GM12878 (cell line): Measurements from ENCODE around the gene ABCA9. TPM values are rescaled to one million over a fixed set of nuclear protein-coding genes. Genes with fewer than 3 reads are reported as not detected.

Experiments used
- ATAC-seq: fragments of 200-7000 bp; cut with Tn5 transposase; 3 replicates; pipeline ENCODE4 v1.9.1; 2020; ENCODE audit warnings: mild to moderate bottlenecking, moderate library complexity
- BruUV-seq: library from RNA; stranded (reverse); fragments of 400-500 nt; replicated peaks from 2 replicates; lab custom pipeline; 2021; lab: Mats Ljungman, UMichigan
- CTCF ChIA-PET: fragments of 300-600 bp; sonication (Branson Sonifier 250); formaldehyde crosslinking; extraction: SDS; loops from one replicate; lab custom pipeline; 2021; ENCODE audit warnings: inconsistent platforms; lab: Yijun Ruan, JAX
- POLR2A ChIA-PET: fragments of 350-600 bp; formaldehyde crosslinking; extraction: SDS; loops from one replicate; lab custom pipeline; 2021; ENCODE audit warnings: inconsistent platforms; lab: Charles Lee
- RAD21 ChIA-PET: fragments of 300-600 bp; sonication (Branson Sonifier 250); formaldehyde crosslinking; loops from one replicate; lab custom pipeline; 2023; ENCODE audit warnings: antibody characterized with exemption; ENCODE audit not compliant: unreplicated experiment; lab: Charles Lee
- SMC1A ChIA-PET: fragments of 300-600 bp; sonication (Branson Sonifier 250); formaldehyde crosslinking; loops from one replicate; lab custom pipeline; 2023; ENCODE audit not compliant: unreplicated experiment, uncharacterized antibody; lab: Charles Lee
- DNase-seq: peaks from one replicate; pipeline ENCODE4 v3.0.0-alpha.2; 2011; ENCODE audit warnings: low read depth, low spot score
- FAIRE-seq: peaks from 3 replicates; lab custom pipeline; 2011; peaks lifted over from hg19 to GRCh38; lab: Jason Lieb, UNC
- H2AFZ ChIP-seq: 2 replicates; pipeline ENCODE4 v1.6.0; 2011; ENCODE audit warnings: low read depth, low read length, control low read depth; ENCODE audit not compliant: control insufficient read depth
- H3K27ac ChIP-seq: 2 replicates; pipeline ENCODE4 v1.5.1; 2011; ENCODE audit warnings: control low read depth; ENCODE audit not compliant: control insufficient read depth, insufficient read depth
- H3K27me3 ChIP-seq, 2 experiments: replicated peaks in 1 of 2; 2 replicates each; pipeline versions ENCODE4 v1.6.0 to v1.6.1; 2011; ENCODE audit warnings: low read length in 1 of 2; ENCODE audit not compliant: control insufficient read depth in 2 of 2, insufficient read depth in 2 of 2
- H3K36me3 ChIP-seq, 2 experiments: 2 replicates each; pipeline ENCODE4 v1.5.1; 2011; ENCODE audit warnings: low read length in 1 of 2; ENCODE audit not compliant: control insufficient read depth in 2 of 2, insufficient read depth in 2 of 2
- H3K4me1 ChIP-seq: 2 replicates; pipeline ENCODE4 v1.6.1; 2011; ENCODE audit warnings: mild to moderate bottlenecking, low read length, moderate library complexity, mixed read lengths; ENCODE audit not compliant: control insufficient read depth, insufficient read depth
- H3K4me2 ChIP-seq: 2 replicates; pipeline ENCODE4 v1.6.0; 2011; ENCODE audit warnings: control low read depth; ENCODE audit not compliant: control insufficient read depth, insufficient read depth
- H3K4me3 ChIP-seq: fragments of 200-600 bp; sonication (generic); 2 replicates; pipeline ENCODE4 v1.5.1; 2016
- H3K79me2 ChIP-seq: 2 replicates; pipeline ENCODE4 v1.6.0; 2011; ENCODE audit warnings: low read length; ENCODE audit not compliant: control insufficient read depth, insufficient read depth
- H3K9ac ChIP-seq: 2 replicates; pipeline ENCODE4 v1.8.0; 2011; ENCODE audit warnings: low read length, control low read depth, mixed read lengths; ENCODE audit not compliant: control insufficient read depth, insufficient read depth
- H3K9me3 ChIP-seq: replicated peaks from 3 replicates; pipeline ENCODE4 v1.5.1; 2011; ENCODE audit warnings: mild to moderate bottlenecking, low read length; ENCODE audit not compliant: control insufficient read depth, insufficient read depth
- H4K20me1 ChIP-seq: 2 replicates; pipeline ENCODE4 v1.6.0; 2011; ENCODE audit not compliant: control insufficient read depth, insufficient read depth
- CBFB ChIP-seq: IDR thresholded peaks from 2 replicates; pipeline ENCODE4 v1.6.1; 2016; ENCODE audit warnings: antibody characterized with exemption, low read depth
- EP300 ChIP-seq, 2 experiments: fragments of 150-350 bp in 1 of 2; IDR thresholded peaks; 2 replicates each; pipeline ENCODE4 v1.6.1; 2011 to 2012; ENCODE audit warnings: low read depth in 2 of 2, low read length in 2 of 2, borderline replicate concordance in 1 of 2, improper control_type of control experiment in 1 of 2, inconsistent platforms in 1 of 2; ENCODE audit not compliant: control insufficient read depth in 1 of 2
- GATAD2B ChIP-seq: fragments of 450-650 bp; conservative IDR thresholded peaks from 2 replicates; pipeline ENCODE4 v1.6.1; 2017; ENCODE audit warnings: low read depth, mild to moderate bottlenecking, moderate library complexity
- KAT2A ChIP-seq: conservative IDR thresholded peaks from 2 replicates; pipeline ENCODE4 v1.6.1; 2011; ENCODE audit warnings: low read depth, low read length; ENCODE audit not compliant: control insufficient read depth
- MYB ChIP-seq: fragments of 150-350 bp; IDR thresholded peaks from 2 replicates; pipeline ENCODE4 v1.6.1; 2014; ENCODE audit warnings: mild to moderate bottlenecking, low read depth, low read length, borderline replicate concordance
- NFXL1 ChIP-seq: fragments of 450-650 bp; IDR thresholded peaks from 2 replicates; pipeline ENCODE4 v1.6.1; 2017; ENCODE audit warnings: antibody characterized with exemption, mild to moderate bottlenecking, borderline replicate concordance
- NFYA ChIP-seq: IDR thresholded peaks from 2 replicates; pipeline ENCODE4 v1.6.1; 2011; ENCODE audit warnings: low read depth, mild to moderate bottlenecking, low read length, improper control_type of control experiment, borderline replicate concordance
- POLR2A ChIP-seq: IDR thresholded peaks from 2 replicates; pipeline ENCODE4 v1.6.1; 2011; ENCODE audit warnings: low read depth, mild to moderate bottlenecking, low read length
- RFX5 ChIP-seq: IDR thresholded peaks from 2 replicates; pipeline ENCODE4 v1.6.1; 2011; ENCODE audit warnings: low read depth, low read length, improper control_type of control experiment
- SIN3A ChIP-seq: IDR thresholded peaks from 2 replicates; pipeline ENCODE4 v1.6.1; 2012; ENCODE audit warnings: low read depth, low read length, improper control_type of control experiment
- STAT3 ChIP-seq: IDR thresholded peaks from 2 replicates; pipeline ENCODE4 v1.6.1; 2011; ENCODE audit warnings: low read depth, low read length, improper control_type of control experiment
- ZBED1 ChIP-seq: IDR thresholded peaks from 2 replicates; pipeline ENCODE4 v1.6.1; 2016; ENCODE audit warnings: borderline replicate concordance
- ZNF274 ChIP-seq: IDR thresholded peaks from one replicate; pipeline ENCODE4 v1.8.0; 2011; ENCODE audit not compliant: insufficient read length, insufficient read depth
- ZNF384 ChIP-seq: IDR thresholded peaks from 2 replicates; pipeline ENCODE4 v1.6.1; 2012; ENCODE audit warnings: low read depth, mild to moderate bottlenecking, low read length, improper control_type of control experiment, borderline replicate concordance
- WGBS: methylation state at CpG from one replicate; pipeline ENCODE4 v1.1.6; 2016; ENCODE audit warnings: low lambda C conversion rate; ENCODE audit not compliant: insufficient replicate concordance, insufficient coverage; ENCODE audit errors: missing lambda C conversion rate; 5-methylcytosine and 5-hydroxymethylcytosine counted together
- in situ Hi-C: fragments of 300-500 bp; cut with MboI; formaldehyde crosslinking; loops from 9 replicates; pipeline ENCODE4 v1.14.3; 2018; ENCODE audit warnings: mixed read lengths
- intact Hi-C: fragments of 100-400 bp; cut with micrococcal nuclease; formaldehyde crosslinking; loops from one replicate; pipeline ENCODE4 v1.14.2; 2022; ENCODE audit not compliant: unreplicated experiment
- polyA plus RNA-seq, 11 experiments: library from polyadenylated mRNA; depleted of rRNA in 4 of 11; unstranded in 6 of 11; stranded (reverse) in 5 of 11; fragments of >200 nt; fragmentation: Nextera tagmentation in 4 of 11; fragmentation: Illumina TruSeq in 1 of 11; extraction: Ambion mirVana in 4 of 11; extraction: Trizol in 1 of 11; gene quantifications; 1 replicate in 1 of 11; 2 replicates in 10 of 11; pipeline versions ENCODE4 v1.2.1 to v1.2.3, GENCODE V29; 2011 to 2016; ENCODE audit warnings: inconsistent platforms in 2 of 11, missing spikeins in 2 of 11, low read depth in 1 of 11
- total RNA-seq, 4 experiments: library from RNA; depleted of rRNA in 3 of 4; stranded (reverse); fragments of >200 nt in 3 of 4; fragmentation: Illumina TruSeq in 1 of 4; extraction: Trizol in 1 of 4; gene quantifications; 2 replicates each; pipeline versions ENCODE4 v1.2.1 to v1.2.3, GENCODE V29; 2013 to 2021
- TF ChIP-seq, protein P1 (sequence below): fragments of 450-650 bp; IDR thresholded peaks from 2 replicates; pipeline ENCODE4 v1.6.1; 2018; ENCODE audit warnings: mild to moderate bottlenecking, low read depth, moderate library complexity; ENCODE audit not compliant: partially characterized antibody

ABCA9 gene
- total and polyA plus RNA-seq, 10 of the 15 experiments (the other 5 are each of a cell fraction or from before 2014, with no cell fraction given): under 0.01 to 2.9 (median 0.31) TPM

GRCh38 chr17:69042308-69042707 is 18.4 kb downstream of the ABCA9 start:
- H3K27ac ChIP-seq: no peak overlapping the region
- H3K4me3 ChIP-seq: no peak overlapping the region
- WGBS: 30% methylated on average over 5 of the region's 5 CpGs
- no peaks in the 10 kb centered on the region for H3K4me1 ChIP-seq
- CTCF ChIA-PET: no interaction called here
- H3K9ac ChIP-seq: no peak overlapping the region
- ATAC-seq: no peak
- H3K27me3 ChIP-seq: no peaks in the 10 kb centered on the region
- no TSS peak for BruUV-seq
- RAD21 ChIA-PET: no interaction called here
- no peak for TF ChIP-seq KAT2A
- TF ChIP-seq GATAD2B: no peak
- TF ChIP-seq ZNF384: no peak
- TF ChIP-seq ZNF274: no peak
- TF ChIP-seq MYB: no peak
- no peak for DNase-seq
- in situ Hi-C loops: no loop called here
- no peaks in the 10 kb centered on the region for H3K9me3 ChIP-seq
- no peaks in the 10 kb centered on the region; a peak in 1 of 4 replicates for H3K36me3 ChIP-seq
- no peaks in the 10 kb centered on the region for H3K79me2 ChIP-seq
- no peak overlapping the region for H2AFZ ChIP-seq
- POLR2A ChIA-PET: no interaction called here
- no peak overlapping the region for H3K4me2 ChIP-seq
- no peak for FAIRE-seq
- no peaks in the 10 kb centered on the region for H4K20me1 ChIP-seq
- SMC1A ChIA-PET: no interaction called here
- intact Hi-C loops: no loop called here

DNA sequence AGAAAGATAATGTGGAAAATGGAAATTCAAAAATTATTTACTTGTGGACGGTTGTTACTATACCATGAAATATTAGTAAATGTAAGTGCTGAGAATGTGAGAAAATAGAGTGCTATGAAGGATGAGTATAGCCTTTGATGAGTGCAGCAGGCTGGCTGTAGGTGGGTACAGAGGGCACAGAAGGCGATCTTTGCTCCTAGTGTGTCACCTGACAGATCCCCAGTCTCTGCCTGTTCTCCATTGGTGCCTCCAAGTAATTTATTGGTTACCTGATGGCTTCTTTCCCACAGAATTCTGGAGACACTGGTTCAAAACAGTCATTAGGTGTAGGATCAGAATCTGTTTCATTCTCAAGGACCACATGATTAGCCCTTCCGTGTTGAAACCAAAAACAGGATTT is 28.9 kb downstream of the ABCA9 start:
- Histone ChIP-seq H3K4me3 (no peak overlapping the region), H3K9ac (no peak overlapping the region), H2AFZ (no peak overlapping the region), H3K36me3 (no peaks in the 10 kb centered on the region), H4K20me1 (no peaks in the 10 kb centered on the region), H3K4me2 (no peak overlapping the region), H3K4me1 (no peaks in the 10 kb centered on the region), H3K27ac (no peak overlapping the region), H3K79me2 (no peaks in the 10 kb centered on the region)
- WGBS: 41% methylated on average over 3 of the region's 3 CpGs
- POLR2A ChIA-PET: no interaction called here
- FAIRE-seq: no peak
- no peak for DNase-seq
- no peak for ATAC-seq
- RAD21 ChIA-PET: no interaction called here
- SMC1A ChIA-PET: no interaction called here
- CTCF ChIA-PET: no interaction called here
- intact Hi-C loops: no loop called here
- TF ChIP-seq STAT3: no peak
- no peak for TF ChIP-seq ZBED1
- no peak for TF ChIP-seq EP300 (IDR thresholded peaks at IDR 0.05; ENCODE audit: borderline replicate concordance in 1 of 2, control insufficient read depth in 1 of 2, low read depth in 2 of 2, low read length in 2 of 2)
- TF ChIP-seq CBFB: no peak
- TF ChIP-seq POLR2A: no peak
- no peak for TF ChIP-seq NFXL1
- TF ChIP-seq RFX5: no peak
- TF ChIP-seq, protein P1, sequence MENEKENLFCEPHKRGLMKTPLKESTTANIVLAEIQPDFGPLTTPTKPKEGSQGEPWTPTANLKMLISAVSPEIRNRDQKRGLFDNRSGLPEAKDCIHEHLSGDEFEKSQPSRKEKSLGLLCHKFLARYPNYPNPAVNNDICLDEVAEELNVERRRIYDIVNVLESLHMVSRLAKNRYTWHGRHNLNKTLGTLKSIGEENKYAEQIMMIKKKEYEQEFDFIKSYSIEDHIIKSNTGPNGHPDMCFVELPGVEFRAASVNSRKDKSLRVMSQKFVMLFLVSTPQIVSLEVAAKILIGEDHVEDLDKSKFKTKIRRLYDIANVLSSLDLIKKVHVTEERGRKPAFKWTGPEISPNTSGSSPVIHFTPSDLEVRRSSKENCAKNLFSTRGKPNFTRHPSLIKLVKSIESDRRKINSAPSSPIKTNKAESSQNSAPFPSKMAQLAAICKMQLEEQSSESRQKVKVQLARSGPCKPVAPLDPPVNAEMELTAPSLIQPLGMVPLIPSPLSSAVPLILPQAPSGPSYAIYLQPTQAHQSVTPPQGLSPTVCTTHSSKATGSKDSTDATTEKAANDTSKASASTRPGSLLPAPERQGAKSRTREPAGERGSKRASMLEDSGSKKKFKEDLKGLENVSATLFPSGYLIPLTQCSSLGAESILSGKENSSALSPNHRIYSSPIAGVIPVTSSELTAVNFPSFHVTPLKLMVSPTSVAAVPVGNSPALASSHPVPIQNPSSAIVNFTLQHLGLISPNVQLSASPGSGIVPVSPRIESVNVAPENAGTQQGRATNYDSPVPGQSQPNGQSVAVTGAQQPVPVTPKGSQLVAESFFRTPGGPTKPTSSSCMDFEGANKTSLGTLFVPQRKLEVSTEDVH: no peak
- no peak for TF ChIP-seq NFYA
- no peak for TF ChIP-seq SIN3A
- TF ChIP-seq, all 136 proteins: peak for 0
- Histone ChIP-seq H3K27me3 (no peaks in the 10 kb centered on the region), H3K9me3 (no peaks in the 10 kb centered on the region)
- BruUV-seq: no TSS peak
- in situ Hi-C loops: no loop called here
